GM15510 (cell line): Measurements from ENCODE around the gene ARHGEF9.

Experiments used
- POLR2A ChIP-seq: IDR thresholded peaks from 3 replicates; pipeline ENCODE4 v1.6.1; 2011; ENCODE audit warnings: borderline replicate concordance; ENCODE audit not compliant: insufficient read length; ENCODE audit errors: extremely low read depth

ARHGEF9 gene

GRCh38 chrX:63718010-63718694 lies 66.9 kb downstream of the ARHGEF9 start:
- no peak for TF ChIP-seq POLR2A

- TF ChIP-seq POLR2A, result no peak
Observed at GRCh38 chrX:63713526-63713925, 71.5 kb downstream of the ARHGEF9 start.

GRCh38 chrX:63708801-63709200 lies 76.2 kb downstream of the ARHGEF9 start:
- TF ChIP-seq POLR2A, result no peak

DNA sequence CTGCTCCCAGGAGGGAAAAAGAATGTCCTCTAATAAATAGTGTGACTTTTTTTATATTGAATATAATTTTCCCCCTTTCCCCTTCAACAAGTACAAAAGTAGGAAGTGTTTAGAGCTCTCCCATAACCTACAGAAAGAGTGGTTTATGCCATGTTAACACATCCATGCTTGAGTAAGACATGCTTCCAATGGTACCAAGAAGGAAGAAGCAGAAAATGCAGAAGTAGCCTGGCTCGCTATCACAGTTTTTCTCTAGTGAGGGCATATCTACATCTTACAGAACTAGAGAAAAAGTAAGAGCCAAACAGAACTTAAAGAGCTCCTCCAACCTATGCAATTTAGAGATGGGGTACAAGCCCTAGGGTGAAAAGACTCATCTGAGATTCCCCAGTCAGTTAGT lies 82.5 kb downstream of the ARHGEF9 start:
- no peak for TF ChIP-seq POLR2A

GRCh38 chrX:63686878-63687714 lies 97.9 kb downstream of the ARHGEF9 start:
- TF ChIP-seq POLR2A, result no peak

GRCh38 chrX:63680423-63680822 lies 104.6 kb downstream of the ARHGEF9 start:
- no peak for TF ChIP-seq POLR2A

- no peak for TF ChIP-seq POLR2A
Observed at GRCh38 chrX:63679432-63679831, 105.6 kb downstream of the ARHGEF9 start.

DNA sequence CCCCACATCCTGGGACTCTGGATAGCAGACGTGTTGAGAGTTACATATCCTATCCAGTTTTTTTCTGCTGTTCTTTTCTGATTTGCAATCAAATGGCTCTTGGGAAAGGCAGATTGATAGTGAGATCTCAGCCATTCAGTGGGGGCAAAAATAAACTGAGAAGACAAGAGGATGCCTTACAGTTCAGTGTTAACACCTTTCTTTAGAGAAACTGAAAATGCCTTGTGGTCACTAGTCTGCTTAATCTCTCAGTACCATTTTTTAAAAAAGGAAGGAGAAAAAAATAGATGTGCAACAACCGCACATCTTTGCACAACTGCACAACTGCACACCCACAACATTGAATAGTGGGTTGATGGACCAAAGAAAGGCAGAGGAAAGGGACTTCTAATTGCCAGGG lies 109.3 kb downstream of the ARHGEF9 start:
- TF ChIP-seq POLR2A, result no peak

- no peak for TF ChIP-seq POLR2A
Observed at GRCh38 chrX:63673896-63674295, 111.1 kb downstream of the ARHGEF9 start.

- TF ChIP-seq POLR2A, result no peak
Observed at GRCh38 chrX:63664741-63665140, 120.3 kb downstream of the ARHGEF9 start.

DNA sequence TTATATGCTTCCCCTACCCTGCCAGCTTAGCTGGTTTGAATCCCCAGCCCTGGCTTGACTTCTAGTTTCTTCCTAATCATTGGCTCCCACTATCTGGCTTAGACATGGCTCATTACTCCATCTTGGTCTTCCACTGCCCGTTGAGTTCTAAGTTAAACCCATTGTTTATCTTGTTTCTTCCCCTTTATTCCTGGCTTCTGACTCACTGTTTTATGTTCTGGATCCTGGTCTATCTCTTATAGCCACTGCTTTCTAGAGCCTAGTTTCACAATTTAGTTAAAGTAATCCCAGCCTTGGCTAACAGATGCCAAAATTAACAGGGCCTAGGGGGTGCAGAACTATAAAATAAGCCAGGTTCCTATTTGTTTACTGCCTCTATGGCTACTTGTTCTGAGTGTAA lies 120.9 kb downstream of the ARHGEF9 start:
- no peak for TF ChIP-seq POLR2A

DNA sequence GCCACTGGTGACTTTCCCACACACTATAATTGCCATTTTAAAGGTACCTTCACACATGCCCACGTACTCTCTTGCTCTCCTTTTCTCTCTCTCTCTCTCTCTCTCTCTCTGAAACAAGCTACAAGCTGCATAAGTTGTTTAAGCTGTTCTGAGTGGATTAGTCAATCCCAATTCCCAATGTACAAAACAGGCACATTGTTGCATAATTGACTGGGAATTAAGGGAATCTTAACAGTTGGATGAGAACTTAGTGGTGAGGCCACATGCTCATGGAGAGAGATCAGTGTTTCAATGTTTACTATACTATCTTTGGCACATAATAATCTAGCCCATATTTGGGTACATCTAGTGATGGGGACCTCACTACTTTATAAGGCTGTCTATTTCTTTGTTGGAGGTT lies 123.3 kb downstream of the ARHGEF9 start:
- TF ChIP-seq POLR2A, result no peak

- TF ChIP-seq POLR2A, result no peak
Observed at GRCh38 chrX:63658920-63659319, 126.1 kb downstream of the ARHGEF9 start.

- TF ChIP-seq POLR2A, result no peak
Observed at GRCh38 chrX:63657821-63658220, 127.2 kb downstream of the ARHGEF9 start.

- TF ChIP-seq POLR2A, result no peak
Observed at GRCh38 chrX:63656871-63657580, 128.0 kb downstream of the ARHGEF9 start.
